Measurements from ENCODE around the gene GARIN6. TPM values are rescaled to one million over a fixed set of nuclear protein-coding genes. Genes with fewer than 3 reads are reported as not detected.
"Not testable (repeated sequence)": the region's sequence is repeated elsewhere in the genome, so short reads cannot be mapped to it uniquely, and the experiment has no call there.

The GARIN6 gene
- total RNA-seq, 2 experiments from 2014 or later = not detected

DNA sequence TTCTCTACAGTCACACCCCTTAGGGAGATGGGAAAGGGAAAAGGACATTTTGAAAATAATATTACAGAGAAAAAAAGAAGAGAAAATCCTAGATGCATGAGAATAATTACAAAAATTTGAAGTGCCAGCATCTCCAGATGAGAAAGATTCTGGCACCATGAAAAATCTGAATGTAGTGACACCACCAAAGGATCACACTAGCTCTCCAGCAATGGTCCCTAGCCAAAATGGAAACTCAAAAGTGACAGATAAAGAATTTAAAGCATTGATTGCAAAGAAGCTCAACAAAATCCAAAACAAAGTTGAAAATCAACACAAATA, 27.4 kb upstream of the GARIN6 start:
- no peaks in the 10 kb centered on the region for H3K9me2 ChIP-seq (ENCODE audit: insufficient read depth, low read length)
- H3K79me2 ChIP-seq (ENCODE audit: insufficient read depth, low read depth, low read length) = no peaks in the 10 kb centered on the region
- no peak overlapping the region for H3K4me3 ChIP-seq (ENCODE audit: low read depth, low read length, poor library complexity, severe bottlenecking)
- intact Hi-C loops (cut with micrococcal nuclease; ENCODE audit: unreplicated experiment) = loop anchor here (1.0 kb wide), 2 partner anchors 227 to 577 kb away; no protein-coding TSS in a partner anchor
- ChIA-PET POLR2A (interaction anchor here (0.7 to 1.9 kb wide), 6 partner anchors 9 to 577 kb away, joined by 3 to 4 read pairs (median 3); no protein-coding TSS in a partner anchor), CTCF (ENCODE audit: unreplicated experiment) (interaction anchor here (0.9 to 1.4 kb wide), 3 partner anchors 229 to 576 kb away, joined by 3 to 6 read pairs (median 3); no protein-coding TSS in a partner anchor)
- H3K27ac ChIP-seq (ENCODE audit: low read depth, low read length, poor library complexity, severe bottlenecking) = no peak overlapping the region
- no peak for TF ChIP-seq EZH2phosphoT487 (IDR thresholded peaks at IDR 0.05; ENCODE audit: borderline replicate concordance, low read depth, low read length)
- peak; percentile 20; the same call in 1 of the 2 replicates for TF ChIP-seq CTCF (conservative IDR thresholded peaks at IDR 0.05; ENCODE audit: low read length)
- peaks cover 67% of the 10 kb centered on the region for H3K9me3 ChIP-seq (ENCODE audit: low read length)
- BruUV-seq (replicated peaks) = no TSS peak
- no peak overlapping the region for H2AFZ ChIP-seq (ENCODE audit: low read length)
- no peaks in the 10 kb centered on the region for H3K4me1 ChIP-seq (ENCODE audit: insufficient read depth, low read length, poor library complexity, severe bottlenecking)
- no peak overlapping the region for H3K4me2 ChIP-seq (ENCODE audit: low read length)
- H3K36me3 ChIP-seq (ENCODE audit: insufficient read depth, low read length) = peaks cover 47% of the 10 kb centered on the region
- DNase-seq (ENCODE audit: low spot score) = no peak
- no peaks in the 10 kb centered on the region for H4K20me1 ChIP-seq (ENCODE audit: insufficient read depth, low read length)

- CTCF ChIA-PET (ENCODE audit: unreplicated experiment) = not testable (repeated sequence)
- POLR2A ChIA-PET = interaction anchor here (0.7 to 2.4 kb wide), 2 partner anchors 34 to 236 kb away, joined by 3 to 7 read pairs; no protein-coding TSS in a partner anchor
These were observed 23.0 kb upstream of the GARIN6 start for GRCh38 chr12:99624591-99624990.

DNA sequence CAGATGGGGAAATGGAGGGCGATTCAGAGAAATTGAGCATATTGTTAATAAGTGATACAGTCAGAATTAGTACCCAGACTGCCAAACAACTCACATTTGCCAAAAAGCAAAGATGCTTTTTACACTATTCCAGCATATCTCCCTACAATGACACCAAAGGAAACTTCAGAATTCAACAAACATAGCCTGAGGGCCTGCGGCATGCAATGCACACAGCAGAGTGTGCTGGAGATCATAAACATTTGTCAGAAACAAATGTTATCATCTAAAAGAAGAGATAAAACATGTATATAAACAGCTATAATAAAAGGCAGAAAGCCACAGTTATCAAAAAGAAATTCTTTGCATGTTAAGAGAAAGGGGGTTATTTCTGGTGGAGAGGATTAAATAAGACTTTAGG, 20.1 kb upstream of the GARIN6 start:
- Histone ChIP-seq H3K4me3 (ENCODE audit: low read depth, low read length, poor library complexity, severe bottlenecking) (no peak overlapping the region), H3K4me1 (ENCODE audit: insufficient read depth, low read length, poor library complexity, severe bottlenecking) (no peaks in the 10 kb centered on the region), H4K20me1 (ENCODE audit: insufficient read depth, low read length) (no peaks in the 10 kb centered on the region), H3K9me3 (ENCODE audit: low read length) (peaks cover 40% of the 10 kb centered on the region; the same call in 1 of the 2 replicates), H3K27ac (ENCODE audit: low read depth, low read length, poor library complexity, severe bottlenecking) (no peak overlapping the region), H3K79me2 (ENCODE audit: insufficient read depth, low read depth, low read length) (no peaks in the 10 kb centered on the region), H3K4me2 (ENCODE audit: low read length) (no peak overlapping the region), H2AFZ (ENCODE audit: low read length) (no peak overlapping the region), H3K9me2 (ENCODE audit: insufficient read depth, low read length) (no peaks in the 10 kb centered on the region), H3K36me3 (ENCODE audit: insufficient read depth, low read length) (no peaks in the 10 kb centered on the region; the same call in 1 of the 2 replicates)
- no peak for TF ChIP-seq EZH2phosphoT487 (IDR thresholded peaks at IDR 0.05; ENCODE audit: borderline replicate concordance, low read depth, low read length)
- no peak for TF ChIP-seq CTCF (conservative IDR thresholded peaks at IDR 0.05; ENCODE audit: low read length)
- intact Hi-C loops (cut with micrococcal nuclease; ENCODE audit: unreplicated experiment) = no loop called here
- POLR2A ChIA-PET = interaction anchor here (1.1 kb wide), 1 partner anchor 31 kb away, joined by 5 read pairs; no protein-coding TSS in a partner anchor
- CTCF ChIA-PET (ENCODE audit: unreplicated experiment) = no interaction called here
- no TSS peak for BruUV-seq (replicated peaks)
- DNase-seq (ENCODE audit: low spot score) = no peak

More at GRCh38 chr12:99624591-99624990, 23.0 kb upstream of the GARIN6 start:
- H3K4me1 ChIP-seq (ENCODE audit: insufficient read depth, low read length, poor library complexity, severe bottlenecking); H3K4me2 ChIP-seq (ENCODE audit: low read length); H4K20me1 ChIP-seq (ENCODE audit: insufficient read depth, low read length); intact Hi-C loops (cut with micrococcal nuclease; ENCODE audit: unreplicated experiment); H3K4me3 ChIP-seq (ENCODE audit: low read depth, low read length, poor library complexity, severe bottlenecking); H3K79me2 ChIP-seq (ENCODE audit: insufficient read depth, low read depth, low read length); H3K9me2 ChIP-seq (ENCODE audit: insufficient read depth, low read length); H3K27ac ChIP-seq (ENCODE audit: low read depth, low read length, poor library complexity, severe bottlenecking); H2AFZ ChIP-seq (ENCODE audit: low read length); DNase-seq (ENCODE audit: low spot score); BruUV-seq (replicated peaks): not testable (repeated sequence)
- peaks cover 23% of the 10 kb centered on the region for H3K36me3 ChIP-seq (ENCODE audit: insufficient read depth, low read length)
- H3K9me3 ChIP-seq (ENCODE audit: low read length) = peaks cover 53% of the 10 kb centered on the region
